ENCODE data around the gene GALNTL6. TPM values are rescaled to one million over a fixed set of nuclear protein-coding genes. Genes with fewer than 3 reads are reported as not detected.
"Not testable (repeated sequence)": the region's sequence is repeated elsewhere in the genome, so short reads cannot be mapped to it uniquely, and the experiment has no call there.

The GALNTL6 gene
- total RNA-seq, 2 donors from 2014 or later: 0.08 TPM; not detected in 1

GRCh38 chr4:172874944-172875343, 1061.7 kb downstream of the GALNTL6 start:
- Histone ChIP-seq H3K27me3 (no peaks in the 10 kb centered on the region), H3K4me1 (no peaks in the 10 kb centered on the region), H3K9me3 (no peaks in the 10 kb centered on the region), H3K4me3 (no peak overlapping the region), H3K27ac (no peak overlapping the region), H3K36me3 (no peaks in the 10 kb centered on the region)
- no peak for DNase-seq (ENCODE audit: low spot score)
- TF ChIP-seq CTCF (IDR thresholded peaks at IDR 0.05): no peak

DNA sequence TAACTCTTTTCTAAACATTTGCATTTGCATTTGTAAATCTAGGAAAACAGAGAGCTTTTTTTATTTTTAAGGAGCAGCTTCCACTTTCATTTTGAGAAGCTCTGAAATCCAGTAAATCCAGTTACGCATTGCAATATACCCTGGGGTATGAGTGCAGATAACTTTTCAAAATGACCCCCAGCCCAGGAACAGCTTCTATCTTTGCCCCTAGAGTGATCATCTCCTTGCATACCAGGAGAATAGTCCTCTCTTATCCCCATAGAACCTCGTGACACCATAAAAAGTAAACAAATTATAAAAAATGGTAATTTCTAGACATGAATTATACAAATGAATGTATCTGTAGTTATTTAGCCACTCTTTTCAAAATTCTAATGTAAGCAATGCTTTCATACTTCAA, 1063.2 kb downstream of the GALNTL6 start:
- Histone ChIP-seq H3K4me1 (no peaks in the 10 kb centered on the region), H3K36me3 (no peaks in the 10 kb centered on the region), H3K27me3 (no peaks in the 10 kb centered on the region), H3K4me3 (no peak overlapping the region), H3K27ac (no peak overlapping the region), H3K9me3 (no peaks in the 10 kb centered on the region)
- DNase-seq (ENCODE audit: low spot score): no peak
- no peak for TF ChIP-seq CTCF (IDR thresholded peaks at IDR 0.05)

- Histone ChIP-seq H3K4me3 (no peak overlapping the region), H3K4me1 (no peaks in the 10 kb centered on the region), H3K36me3 (no peaks in the 10 kb centered on the region), H3K27me3 (no peaks in the 10 kb centered on the region), H3K9me3 (no peaks in the 10 kb centered on the region), H3K27ac (no peak overlapping the region)
- no peak for TF ChIP-seq CTCF (IDR thresholded peaks at IDR 0.05)
- DNase-seq (ENCODE audit: low spot score): no peak
Measured at GRCh38 chr4:172881645-172882044, 1068.4 kb downstream of the GALNTL6 start.

DNA sequence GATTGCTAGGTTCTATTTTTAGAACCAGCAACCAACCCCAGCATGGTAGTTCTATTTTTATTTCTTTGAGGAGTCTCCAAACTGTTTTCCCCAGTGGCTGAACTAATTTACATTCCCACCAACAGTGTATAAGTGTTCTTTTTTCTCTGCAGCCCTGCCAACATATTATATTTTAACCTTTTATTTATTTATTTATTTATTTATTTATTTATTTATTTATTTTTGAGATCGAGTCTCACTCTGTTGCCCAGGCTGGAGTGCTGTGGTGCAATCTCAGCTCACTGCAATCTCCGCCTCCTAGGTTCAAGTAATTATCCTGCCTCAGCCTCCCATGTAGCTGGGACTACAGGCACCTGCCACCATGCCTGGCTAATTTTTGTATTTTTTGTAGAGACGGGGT, 1074.2 kb downstream of the GALNTL6 start:
- H3K4me3 ChIP-seq, H3K27ac ChIP-seq, H3K9me3 ChIP-seq: not testable (repeated sequence)

DNA sequence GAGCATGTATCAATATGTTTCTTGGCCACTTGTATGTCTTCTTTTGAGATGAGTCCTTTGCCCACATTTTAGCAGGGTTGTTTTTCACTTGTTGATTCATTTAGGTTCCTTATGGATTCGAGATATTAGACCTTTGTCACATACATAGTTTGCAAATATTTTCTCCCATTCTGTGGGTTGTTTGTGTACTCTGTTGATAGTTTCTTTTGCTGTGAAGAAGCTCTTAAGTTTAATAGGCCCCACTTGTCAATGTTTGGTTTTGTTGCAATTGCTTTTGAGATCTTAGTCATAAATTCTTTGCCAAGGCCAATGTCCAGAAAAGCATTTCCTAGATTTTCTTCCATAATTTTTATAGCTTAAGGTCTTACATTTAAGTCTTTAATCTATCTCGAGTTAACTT, 1074.8 kb downstream of the GALNTL6 start:
- Histone ChIP-seq H3K36me3 (no peaks in the 10 kb centered on the region), H3K9me3 (peaks cover 0 to 6% of the 10 kb centered on the region in 2 donors)
- no peak for TF ChIP-seq CTCF (IDR thresholded peaks at IDR 0.05)

More for the DNA sequence above, 1074.2 kb downstream of the GALNTL6 start:
- not testable (repeated sequence) for H3K4me1 ChIP-seq; H3K36me3 ChIP-seq; DNase-seq (ENCODE audit: low spot score); H3K27me3 ChIP-seq

DNA sequence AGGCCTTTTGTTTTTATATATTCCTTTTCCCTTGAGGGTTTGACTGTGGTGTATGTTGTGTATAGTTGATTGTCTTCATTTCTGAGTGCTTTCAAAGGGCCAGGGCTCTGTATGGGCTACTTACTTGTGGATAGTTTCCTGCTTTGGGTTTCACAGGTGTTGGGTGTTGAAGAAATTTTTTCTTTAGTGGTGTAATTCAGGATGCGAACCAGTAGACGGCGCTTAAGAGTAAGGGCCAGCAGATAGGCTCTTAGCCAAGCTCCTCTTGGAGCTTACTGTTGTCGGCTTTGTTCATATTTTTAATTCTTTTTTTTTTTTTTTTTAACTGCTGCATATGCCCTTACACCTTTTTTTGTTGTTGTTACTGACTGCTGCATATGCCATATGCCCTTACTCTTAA, 1079.1 kb downstream of the GALNTL6 start:
- Histone ChIP-seq H3K4me1 (no peaks in the 10 kb centered on the region), H3K4me3 (no peak overlapping the region), H3K36me3 (no peaks in the 10 kb centered on the region), H3K27ac (no peak overlapping the region), H3K27me3 (no peaks in the 10 kb centered on the region), H3K9me3 (peaks cover 0 to 31% of the 10 kb centered on the region in 2 donors)
- no peak for TF ChIP-seq CTCF (IDR thresholded peaks at IDR 0.05)
- DNase-seq (ENCODE audit: low spot score): no peak

More for the DNA sequence above, 1074.8 kb downstream of the GALNTL6 start:
- Histone ChIP-seq H3K27me3 (no peaks in the 10 kb centered on the region), H3K4me3 (no peak overlapping the region), H3K4me1 (no peaks in the 10 kb centered on the region), H3K27ac (no peak overlapping the region)
- no peak for DNase-seq (ENCODE audit: low spot score)
